HG03066 (cell line): Measurements from ENCODE around the gene ELF2.
"Not testable (repeated sequence)": the region's sequence is repeated elsewhere in the genome, so short reads cannot be mapped to it uniquely, and the experiment has no call there.

Source experiments
- ATAC-seq: cut with Tn5 transposase; IDR thresholded peaks from one replicate; pipeline ENCODE4 v1.9.1; 2021; ENCODE audit warnings: low read depth; ENCODE audit not compliant: unreplicated experiment

Gene ELF2

DNA sequence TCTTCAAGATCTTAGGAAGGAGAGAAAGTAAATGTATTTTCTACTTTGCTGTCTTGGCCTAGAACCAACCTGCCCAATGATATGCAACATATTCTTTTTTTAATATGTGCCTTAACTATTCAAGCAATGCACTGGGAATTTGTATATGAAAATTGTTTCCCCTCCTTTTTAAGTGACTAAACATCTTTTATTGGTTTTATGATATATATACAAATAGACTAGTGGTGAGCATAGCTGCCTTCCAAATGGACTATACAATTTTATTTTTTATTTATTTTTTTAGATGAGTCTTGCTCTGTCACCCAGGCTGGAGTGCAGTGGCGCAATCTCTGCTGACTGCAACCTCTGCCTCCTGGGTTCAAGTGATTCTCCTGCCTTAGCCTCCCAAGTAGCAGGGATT, 151.2 kb downstream of the ELF2 start:
- no peak for ATAC-seq

DNA sequence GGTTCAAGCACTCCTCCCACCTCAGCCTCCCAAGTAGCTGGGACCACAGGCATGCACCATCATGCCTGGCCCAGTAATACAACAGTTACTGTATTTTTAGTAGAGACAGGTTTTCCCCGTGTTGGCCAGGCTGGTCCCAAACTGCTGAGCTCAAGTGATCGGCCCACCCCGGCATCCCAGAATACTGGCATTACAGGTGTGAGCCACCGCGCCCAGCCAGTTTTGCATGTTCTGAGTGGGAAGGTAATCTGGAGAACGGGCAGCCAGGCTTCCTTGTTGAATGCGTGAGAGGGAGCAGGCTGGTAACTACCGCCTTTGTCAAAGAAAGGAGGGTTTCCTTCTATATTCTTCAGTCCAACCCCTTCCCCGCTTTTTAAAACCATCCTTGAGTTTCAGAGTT, 152.3 kb downstream of the ELF2 start:
- no peak for ATAC-seq

DNA sequence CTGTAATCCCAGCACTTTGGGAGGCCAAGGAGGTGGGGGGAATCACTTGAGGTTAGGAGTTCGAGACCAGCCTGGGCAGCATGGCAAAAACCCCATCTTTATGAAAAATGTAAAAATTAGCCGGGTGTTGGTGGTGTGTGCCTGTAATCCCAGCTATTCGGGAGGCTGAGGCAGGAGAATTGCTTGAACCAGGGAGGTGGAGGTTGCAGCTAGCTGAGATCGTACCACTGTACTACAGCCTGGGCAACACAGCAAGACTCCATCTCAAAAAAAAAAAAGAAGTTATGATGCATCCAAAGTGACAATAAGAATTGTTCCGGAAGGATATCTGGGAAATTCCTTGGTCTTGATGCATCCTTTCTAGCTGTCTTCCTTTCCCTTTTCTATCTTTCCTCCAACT, 154.2 kb downstream of the ELF2 start:
- no peak for ATAC-seq

DNA sequence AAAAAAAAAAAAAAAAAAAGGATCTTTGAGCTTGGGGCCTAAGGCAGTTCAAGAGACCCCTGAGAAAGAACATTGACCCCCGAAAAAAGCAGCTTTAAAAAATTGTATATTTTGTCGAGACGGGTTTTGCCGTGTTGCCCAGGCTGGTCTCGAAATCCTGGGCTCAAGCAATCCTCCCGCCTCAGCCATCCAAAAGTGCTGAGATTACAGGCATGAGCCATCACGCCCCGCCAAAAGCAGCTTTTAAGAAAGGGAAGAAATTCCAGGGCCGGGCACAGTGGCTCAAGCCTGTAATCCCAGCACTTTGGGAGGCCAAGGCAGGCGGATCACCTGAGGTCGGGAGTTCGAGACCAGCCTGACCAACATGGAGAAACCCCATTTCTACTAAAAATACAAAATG, 155.9 kb downstream of the ELF2 start:
- not testable (repeated sequence) for ATAC-seq

DNA sequence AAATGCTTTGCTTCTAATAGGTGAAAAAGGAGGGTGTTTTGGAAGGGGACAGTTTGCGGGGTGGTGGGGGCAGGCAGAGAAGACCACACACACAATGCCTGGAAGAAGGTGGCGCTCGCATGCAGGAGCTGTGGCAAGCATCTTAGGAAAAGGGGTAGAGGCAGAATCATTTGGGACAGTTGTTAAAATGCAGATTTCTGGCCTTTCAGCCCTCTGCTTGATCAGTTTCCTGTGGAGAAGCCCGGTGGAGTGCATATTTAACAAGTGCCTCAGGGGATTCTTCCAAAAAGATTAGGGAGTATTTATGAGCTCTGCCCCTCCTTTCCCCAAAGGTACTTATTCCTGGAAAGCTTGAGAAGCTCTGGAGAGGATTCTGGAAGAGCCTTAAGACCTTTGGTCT, 156.6 kb downstream of the ELF2 start:
- no peak for ATAC-seq

DNA sequence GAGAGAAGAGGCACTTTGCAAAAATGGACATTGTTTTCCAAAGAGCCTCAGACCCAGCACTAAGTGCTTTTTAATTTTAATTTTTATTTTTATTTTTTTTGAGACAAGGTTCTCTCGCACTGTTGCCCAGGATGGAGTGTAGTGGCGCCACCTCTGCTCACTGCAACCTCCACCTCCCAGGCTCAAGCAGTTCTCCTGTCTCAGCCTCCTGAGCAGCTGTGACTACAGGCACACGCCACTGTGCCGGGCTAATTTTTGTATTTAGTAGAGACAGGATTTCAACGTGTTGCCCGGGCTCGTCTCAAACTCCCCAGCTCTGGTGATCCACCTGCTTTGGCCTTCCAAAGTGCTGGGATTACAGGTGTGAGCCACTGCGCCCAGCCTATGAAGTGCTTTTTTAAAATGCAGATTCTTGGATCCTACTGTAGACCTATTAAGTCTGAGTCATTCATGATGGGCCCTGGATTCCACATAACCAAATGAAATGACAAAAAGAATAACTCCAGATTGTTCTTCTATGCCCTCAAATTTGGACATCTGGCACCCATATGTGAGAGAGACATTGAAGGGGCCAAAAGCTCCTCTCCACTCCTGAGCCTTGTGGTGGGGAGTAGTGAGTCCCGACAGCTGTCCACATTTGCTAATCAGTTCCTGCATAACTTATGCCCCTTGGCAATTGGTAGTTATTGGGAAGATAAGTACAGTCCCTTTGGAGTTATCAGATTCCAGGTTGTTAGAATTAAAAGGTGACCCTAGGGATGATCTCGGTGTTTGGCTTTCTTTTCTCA, 157.9 kb downstream of the ELF2 start:
- ATAC-seq, result no peak

DNA sequence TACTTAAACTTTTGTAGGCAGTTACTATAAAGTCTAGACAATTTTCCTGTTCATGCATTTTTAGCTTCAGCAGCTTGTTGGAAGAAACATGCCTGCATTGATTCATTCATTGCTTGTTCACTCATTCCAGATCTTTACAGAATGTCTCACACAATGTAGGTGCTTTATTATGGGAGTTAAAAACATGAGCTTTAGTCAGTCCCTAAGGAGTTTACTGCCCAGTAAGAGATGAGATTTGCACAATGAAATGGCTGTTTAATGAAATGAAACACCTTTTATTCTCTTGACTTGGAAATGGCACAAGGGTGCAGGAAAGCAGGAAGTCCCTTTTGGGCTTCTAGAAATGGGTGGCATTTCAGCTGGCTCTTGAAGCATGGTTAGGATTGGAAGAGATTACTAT, 158.5 kb downstream of the ELF2 start:
- no peak for ATAC-seq

DNA sequence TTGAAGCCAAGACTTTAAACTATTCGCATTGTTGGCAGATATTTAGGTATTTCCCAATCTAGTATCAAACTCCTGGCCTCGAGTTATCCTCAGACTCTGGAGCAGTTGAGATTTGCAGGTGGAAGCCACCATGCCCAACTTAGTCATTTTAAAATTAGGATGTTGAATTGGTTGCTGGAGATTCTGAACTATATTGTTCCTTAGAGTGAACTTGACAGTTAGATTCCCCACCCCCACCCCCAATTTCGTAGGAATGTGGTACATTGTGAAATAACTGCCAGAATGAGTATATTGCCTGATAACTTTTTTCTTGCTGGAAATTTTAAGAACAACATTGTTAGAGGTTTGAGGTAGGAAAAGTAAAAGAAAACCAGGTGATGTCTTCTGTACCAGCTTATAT, 159.2 kb downstream of the ELF2 start:
- ATAC-seq, result no peak

DNA sequence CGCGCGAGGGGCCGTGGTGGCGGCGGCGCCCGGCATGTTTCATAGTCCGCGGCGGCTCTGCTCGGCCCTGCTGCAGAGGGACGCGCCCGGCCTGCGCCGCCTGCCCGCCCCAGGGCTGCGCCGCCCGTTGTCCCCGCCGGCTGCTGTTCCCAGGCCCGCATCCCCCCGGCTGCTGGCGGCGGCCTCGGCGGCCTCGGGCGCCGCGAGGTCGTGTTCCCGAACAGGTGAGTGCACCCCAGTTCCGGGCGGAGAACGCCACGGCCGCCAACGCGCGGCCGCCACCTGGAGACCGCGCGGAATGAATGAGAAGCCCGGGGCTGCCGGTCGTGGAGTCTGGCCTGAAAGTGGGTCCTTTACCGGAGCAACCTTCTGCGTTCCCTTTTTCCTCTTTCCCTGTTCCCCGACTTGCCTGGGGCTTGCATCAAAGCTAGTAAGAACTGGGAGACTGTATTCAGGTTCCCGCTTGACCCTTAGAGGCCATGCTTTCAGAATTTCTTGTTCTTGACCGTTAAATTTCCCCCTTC, 161.0 kb downstream of the ELF2 start:
- ATAC-seq, result peak; percentile 33

DNA sequence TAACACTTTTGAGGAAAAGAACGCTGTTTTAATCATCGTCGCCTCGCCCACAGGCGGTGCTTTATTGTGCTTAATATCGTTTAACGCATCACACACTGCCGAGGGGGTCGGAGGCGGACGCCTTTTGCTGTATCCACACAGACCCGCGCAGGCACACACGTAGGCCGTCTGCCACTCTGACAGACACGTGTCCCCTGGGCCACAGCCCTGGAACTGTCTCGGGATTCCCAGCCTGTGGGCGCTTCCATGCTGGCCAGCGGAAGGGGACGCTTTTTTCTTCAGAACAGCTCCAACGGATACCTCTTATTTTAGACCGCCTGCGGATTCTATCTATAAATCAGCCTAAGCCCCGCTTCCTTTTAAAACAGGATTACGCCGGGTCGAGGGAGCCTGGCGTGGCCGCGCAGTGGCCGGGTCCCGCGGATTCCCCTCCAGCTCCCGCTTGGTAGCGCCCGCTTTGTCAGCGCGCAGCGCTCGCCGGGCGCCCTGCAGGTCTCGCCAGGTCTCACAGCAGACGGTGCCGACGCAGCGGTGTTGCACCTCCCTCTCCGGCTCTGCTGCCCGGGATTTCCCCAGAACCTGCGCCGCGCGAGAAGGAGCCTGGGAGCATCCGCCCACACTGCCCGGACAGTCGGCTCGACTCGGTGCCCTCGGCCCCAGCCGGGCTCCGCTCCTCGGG, 161.6 kb downstream of the ELF2 start, which contains the start of gene NOCT:
Gene NOCT (plus strand): TSS at position 513 of the 679 bp plus-strand sequence. CDS start 201 bp downstream, outside the sequence.
- ATAC-seq, result peak; percentile 95

DNA sequence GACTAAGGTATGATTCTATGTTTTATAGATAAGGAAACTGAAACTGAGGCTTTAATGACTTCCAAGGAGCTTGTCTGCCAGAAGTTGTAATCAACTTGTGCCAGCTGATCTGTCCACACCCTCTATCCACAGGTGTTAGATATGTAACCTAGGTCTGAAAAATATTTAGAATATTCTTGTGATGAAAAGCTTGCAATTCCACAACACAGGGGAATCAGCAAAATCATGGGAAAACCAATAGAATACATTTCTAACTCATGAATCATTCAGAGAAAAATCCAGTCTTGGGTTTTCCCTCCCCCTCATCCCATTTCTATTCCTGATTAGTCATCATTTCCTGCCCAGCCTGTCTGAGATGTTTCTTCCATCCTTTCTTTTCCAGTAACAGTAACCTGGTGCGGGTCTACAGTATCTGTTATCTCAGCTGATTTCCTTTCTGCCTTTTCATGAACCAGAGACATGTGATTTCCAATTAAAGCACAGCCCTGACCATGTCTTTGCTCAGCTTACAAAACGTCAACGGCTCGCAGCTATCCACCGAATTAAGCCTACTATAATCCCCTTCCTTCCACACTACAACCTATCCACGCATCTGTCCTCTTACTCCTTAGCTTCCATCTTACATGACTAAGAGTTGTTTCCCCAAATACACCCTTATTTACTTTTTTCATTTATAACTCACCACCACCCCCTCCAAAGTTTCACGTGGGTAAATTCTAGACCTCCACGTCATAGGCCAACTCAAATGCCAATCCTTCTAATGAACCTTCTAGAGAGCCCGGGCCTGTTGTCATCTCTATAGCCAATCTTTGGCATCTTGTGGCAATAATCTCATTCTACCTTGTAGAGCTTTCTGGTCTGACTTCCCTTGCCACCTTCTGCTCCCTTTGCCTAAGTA, 162.4 kb downstream of the ELF2 start:
- ATAC-seq, result peak; percentile 3

DNA sequence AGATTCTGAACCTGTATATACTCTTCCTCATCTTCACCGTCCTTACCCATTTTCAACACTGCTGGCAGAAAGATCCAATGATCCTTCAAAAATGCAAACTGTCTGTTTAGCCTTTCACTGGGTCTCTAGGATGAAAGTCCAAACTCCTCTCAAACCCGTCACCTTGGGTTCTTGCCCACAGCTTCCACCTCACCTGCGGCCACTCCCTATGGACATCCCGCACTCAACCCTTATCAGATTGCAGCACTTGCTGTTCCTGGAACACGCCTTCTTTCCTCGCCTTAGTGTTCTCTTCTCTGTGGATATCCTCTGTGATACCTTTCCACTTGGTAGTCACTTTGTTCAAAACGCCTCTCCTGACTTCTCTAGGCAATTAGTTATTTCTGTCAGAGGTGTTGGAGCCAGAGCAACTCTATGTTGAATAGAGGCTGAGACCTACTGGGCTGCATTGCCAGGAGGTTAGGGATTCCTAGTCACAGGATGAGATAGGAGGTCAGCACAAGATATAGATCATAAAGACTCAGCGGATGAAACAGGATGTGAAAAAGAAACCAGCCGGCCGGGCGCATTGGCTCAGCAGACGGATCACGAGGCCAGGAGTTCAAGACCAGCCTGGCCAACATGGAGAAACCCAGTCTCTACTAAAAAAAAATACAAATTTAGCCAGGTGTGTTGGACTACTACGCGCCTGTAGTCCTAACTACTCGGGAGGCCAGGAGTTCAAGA, 165.6 kb downstream of the ELF2 start:
- ATAC-seq, result no peak

DNA sequence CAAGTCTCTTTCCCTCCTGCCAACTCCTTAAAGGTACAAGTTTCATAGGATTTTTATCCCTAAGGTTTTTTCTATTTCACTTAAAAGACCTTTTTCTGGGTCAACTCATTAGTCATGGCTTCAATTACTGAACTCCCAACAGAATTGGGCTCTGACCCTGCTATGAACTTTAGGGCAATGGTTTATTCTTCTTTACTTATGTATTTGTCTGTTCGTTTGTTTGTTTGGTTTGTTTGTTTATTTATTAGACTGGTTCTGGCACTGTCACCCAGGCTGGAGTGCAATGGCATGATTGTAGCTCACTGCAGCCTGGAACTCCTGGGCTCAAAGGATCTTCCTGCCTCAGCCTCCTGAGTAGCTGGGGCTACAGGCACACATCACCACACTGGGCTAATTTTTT, 167.3 kb downstream of the ELF2 start:
- no peak for ATAC-seq

DNA sequence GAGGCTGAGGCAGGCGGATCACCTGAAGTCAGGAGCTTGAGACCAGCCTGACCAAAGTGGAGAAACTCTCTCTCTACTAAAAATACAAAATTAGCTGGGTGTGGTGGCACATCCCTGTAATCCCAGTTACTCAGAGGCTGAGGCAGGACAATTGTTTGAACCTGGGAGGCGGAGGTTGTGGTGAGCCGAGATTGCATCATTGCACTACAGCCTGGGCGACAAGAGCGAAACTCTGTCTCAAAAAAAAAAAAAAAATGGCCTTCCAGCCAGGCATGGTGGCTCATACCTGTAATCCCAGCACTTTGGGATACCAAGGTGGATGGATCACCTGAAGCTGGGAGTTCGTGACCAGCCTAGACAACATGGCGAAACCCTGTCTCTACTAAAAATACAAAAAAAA, 168.7 kb downstream of the ELF2 start:
- ATAC-seq, result not testable (repeated sequence)

DNA sequence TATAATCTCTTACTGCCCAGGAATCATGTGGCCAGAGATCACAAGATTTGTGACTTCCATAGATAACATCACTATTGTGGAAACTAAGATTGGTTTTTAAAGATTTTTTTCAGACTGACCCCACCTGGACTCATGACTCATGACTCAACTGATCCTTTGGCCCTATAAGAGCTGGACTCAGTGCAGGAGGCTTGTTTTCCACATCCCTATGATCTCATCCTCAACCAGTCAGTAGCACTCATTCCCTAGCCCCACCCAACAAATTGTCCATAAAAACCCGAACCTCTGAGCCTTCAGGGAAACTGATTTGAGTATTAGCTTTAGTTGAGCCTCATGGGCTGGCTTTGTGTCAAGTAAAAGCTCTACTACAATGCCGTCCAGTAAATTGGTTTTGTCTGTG, 169.4 kb downstream of the ELF2 start:
- no peak for ATAC-seq
